ENCODE results near the gene IRF8.
A peak's percentile ranks its signal among the peaks of the same experiment; 100 is the strongest.
"Not testable (repeated sequence)": the region's sequence is repeated elsewhere in the genome, so short reads cannot be mapped to it uniquely, and the experiment has no call there.

IRF8 gene

GRCh38 chr16:85936816-85937215 lies 37.9 kb downstream of the IRF8 start:
- no peak for DNase-seq

GRCh38 chr16:85940214-85940613 lies 41.3 kb downstream of the IRF8 start:
- no peak for DNase-seq

- no peak for DNase-seq
These were observed 43.1 kb downstream of the IRF8 start for GRCh38 chr16:85941863-85942644.

GRCh38 chr16:85942659-85943058 lies 43.7 kb downstream of the IRF8 start:
- not testable (repeated sequence) for DNase-seq

- no peak for DNase-seq
These were observed 44.7 kb downstream of the IRF8 start for GRCh38 chr16:85943711-85944110.

GRCh38 chr16:85944572-85945423 lies 45.8 kb downstream of the IRF8 start:
- DNase-seq, result no peak

GRCh38 chr16:85945424-85945751 lies 46.4 kb downstream of the IRF8 start:
- peak; percentile 30 for DNase-seq

- no peak for DNase-seq
These were observed 47.7 kb downstream of the IRF8 start for GRCh38 chr16:85946541-85947124.

GRCh38 chr16:85947230-85948137 lies 48.5 kb downstream of the IRF8 start:
- no peak for DNase-seq

- no peak for DNase-seq
These were observed 49.2 kb downstream of the IRF8 start for GRCh38 chr16:85948138-85948509.

GRCh38 chr16:85948616-85949265 lies 49.8 kb downstream of the IRF8 start:
- no peak for DNase-seq

GRCh38 chr16:85950136-85950918 lies 51.4 kb downstream of the IRF8 start:
- no peak for DNase-seq

GRCh38 chr16:85952197-85952596 lies 53.2 kb downstream of the IRF8 start:
- no peak for DNase-seq

- no peak for DNase-seq
These were observed 53.8 kb downstream of the IRF8 start for GRCh38 chr16:85952811-85953210.

- no peak for DNase-seq
These were observed 56.1 kb downstream of the IRF8 start for GRCh38 chr16:85954927-85955519.

GRCh38 chr16:85955566-85955965 lies 56.6 kb downstream of the IRF8 start:
- no peak for DNase-seq

- no peak for DNase-seq
These were observed 57.5 kb downstream of the IRF8 start for GRCh38 chr16:85956426-85956825.

- DNase-seq, result no peak
These were observed 59.8 kb downstream of the IRF8 start for GRCh38 chr16:85958731-85959130.

- no peak for DNase-seq
These were observed 60.7 kb downstream of the IRF8 start for GRCh38 chr16:85959686-85960085.

GRCh38 chr16:85960486-85961046 lies 61.6 kb downstream of the IRF8 start:
- no peak for DNase-seq

Data from NCI-H1105 treated with DMSO at 0.1 percent for 48 hours (cell line).